ENCODE measurements around the gene OOSP3. TPM values are rescaled to one million over a fixed set of nuclear protein-coding genes. Genes with fewer than 3 reads are reported as not detected.
"Not testable (repeated sequence)": the region's sequence is repeated elsewhere in the genome, so short reads cannot be mapped to it uniquely, and the experiment has no call there.

The OOSP3 gene
- total and polyA plus RNA-seq, 2 donors = 0.05 TPM; not detected in 1

DNA sequence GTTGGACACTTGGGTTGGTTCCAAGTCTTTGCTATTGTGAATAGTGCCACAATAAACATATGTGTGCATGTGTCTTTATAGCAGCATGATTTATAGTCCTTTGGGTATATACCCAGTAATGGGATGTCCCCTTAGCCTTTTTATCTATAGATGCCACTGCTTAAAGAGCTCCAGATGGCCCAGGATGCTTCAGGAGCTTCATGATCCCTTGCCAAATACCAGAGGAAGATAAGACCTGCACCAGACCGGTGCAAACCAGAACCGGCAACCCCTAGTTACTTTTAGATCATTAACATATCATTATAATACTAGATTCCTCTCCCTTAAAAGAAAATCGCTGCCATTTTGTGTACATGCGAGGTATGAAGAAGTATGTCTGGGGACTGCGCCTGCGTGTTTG lies 30.1 kb upstream of the OOSP3 start:
- not testable (repeated sequence) for H3K4me3 ChIP-seq (ENCODE audit: low read length in 2 of 2); H3K27me3 ChIP-seq (ENCODE audit: control insufficient read depth in 2 of 2, insufficient read depth in 1 of 2, low read length in 1 of 2); H3K27ac ChIP-seq (ENCODE audit: low read depth in 1 of 2, low read length in 1 of 2); H3K9me3 ChIP-seq (ENCODE audit: control insufficient read depth in 2 of 2, insufficient read depth in 1 of 2, low read length in 1 of 2); H3K36me3 ChIP-seq (ENCODE audit: control insufficient read depth in 2 of 2, insufficient read depth in 2 of 2, low read length in 1 of 2); DNase-seq (ENCODE audit: low read depth in 6 of 9, low spot score in 9 of 9); H3K4me1 ChIP-seq (ENCODE audit: control insufficient read depth in 2 of 2, insufficient read depth in 2 of 2, low read length in 2 of 2)
- WGBS = 98% methylated on average over 6 of the region's 6 CpGs

DNA sequence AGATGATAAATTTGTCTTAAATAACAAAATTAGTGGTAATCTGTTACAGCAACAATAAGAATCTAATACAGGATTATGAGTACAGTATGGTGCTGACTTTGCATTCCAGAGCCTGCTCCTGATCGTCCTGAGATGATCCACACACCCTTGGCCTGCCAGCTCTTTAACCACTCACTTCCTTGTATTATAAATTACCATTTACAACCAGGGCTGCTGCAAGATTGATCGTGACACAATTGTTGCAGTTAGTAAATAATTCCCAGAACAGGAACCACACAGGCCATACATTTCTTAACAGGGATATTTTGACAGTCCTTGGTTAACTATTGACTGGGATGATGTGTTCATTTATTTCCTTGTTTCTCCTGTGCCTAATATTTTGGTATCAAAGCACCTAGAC lies 29.5 kb upstream of the OOSP3 start:
- DNase-seq (ENCODE audit: low read depth in 6 of 9, low spot score in 9 of 9) = no peak

DNA sequence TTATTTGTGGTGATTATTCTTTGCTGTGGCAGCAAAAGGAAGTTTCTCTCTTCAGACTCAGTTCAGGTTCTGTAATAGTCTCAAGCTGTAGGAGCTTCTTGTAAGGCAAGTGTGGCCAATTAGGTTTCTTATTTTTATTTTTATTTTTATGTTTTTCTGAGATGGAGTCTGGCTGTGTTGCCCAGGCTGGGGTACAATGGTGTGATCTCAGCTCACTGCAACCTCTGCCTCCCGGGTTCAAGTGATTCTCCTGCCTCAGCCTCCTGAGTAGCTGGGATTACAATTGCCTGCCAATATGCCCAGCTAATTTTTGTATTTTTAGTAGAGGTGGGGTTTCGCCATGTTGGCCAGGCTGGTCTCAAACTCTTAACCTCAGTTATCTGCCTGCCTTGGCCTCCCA lies 29.0 kb upstream of the OOSP3 start:
- H3K27ac ChIP-seq (ENCODE audit: low read depth in 1 of 2, low read length in 1 of 2); H3K27me3 ChIP-seq (ENCODE audit: control insufficient read depth in 2 of 2, insufficient read depth in 1 of 2, low read length in 1 of 2); H3K4me1 ChIP-seq (ENCODE audit: control insufficient read depth in 2 of 2, insufficient read depth in 2 of 2, low read length in 2 of 2); H3K36me3 ChIP-seq (ENCODE audit: control insufficient read depth in 2 of 2, insufficient read depth in 2 of 2, low read length in 1 of 2); H3K9me3 ChIP-seq (ENCODE audit: control insufficient read depth in 2 of 2, insufficient read depth in 1 of 2, low read length in 1 of 2); H3K4me3 ChIP-seq (ENCODE audit: low read length in 2 of 2); DNase-seq (ENCODE audit: low read depth in 6 of 9, low spot score in 9 of 9): not testable (repeated sequence)
- 95% methylated on average over 2 of the region's 2 CpGs for WGBS

More for the DNA sequence above, 29.5 kb upstream of the OOSP3 start:
- WGBS = 63% methylated on average over 2 of the region's 2 CpGs
- Histone ChIP-seq H3K4me3 (ENCODE audit: low read length in 2 of 2) (no peak overlapping the region), H3K27me3 (ENCODE audit: control insufficient read depth in 2 of 2, insufficient read depth in 1 of 2, low read length in 1 of 2) (no peaks in the 10 kb centered on the region), H3K9me3 (ENCODE audit: control insufficient read depth in 2 of 2, insufficient read depth in 1 of 2, low read length in 1 of 2) (no peaks in the 10 kb centered on the region), H3K4me1 (ENCODE audit: control insufficient read depth in 2 of 2, insufficient read depth in 2 of 2, low read length in 2 of 2) (no peaks in the 10 kb centered on the region), H3K36me3 (ENCODE audit: control insufficient read depth in 2 of 2, insufficient read depth in 2 of 2, low read length in 1 of 2) (no peaks in the 10 kb centered on the region), H3K27ac (ENCODE audit: low read depth in 1 of 2, low read length in 1 of 2) (no peak overlapping the region)

DNA sequence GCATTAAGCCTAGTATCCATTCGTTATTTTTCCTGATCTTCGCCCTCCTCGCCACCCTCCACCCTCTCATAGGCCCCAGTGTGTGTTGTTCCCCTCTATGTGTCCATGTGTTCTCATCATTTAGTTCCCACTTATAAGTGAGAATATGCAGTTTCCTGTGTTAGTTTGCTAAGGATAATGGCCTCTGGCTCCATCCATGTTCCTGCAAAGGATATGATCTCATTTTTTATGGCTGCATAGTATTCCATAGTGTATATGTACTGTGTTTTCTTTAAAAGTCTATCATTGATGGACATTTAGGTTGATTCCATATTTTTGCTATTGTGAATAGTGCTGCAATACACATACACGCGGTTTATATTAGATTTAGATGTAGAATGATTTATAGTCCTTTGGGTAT lies 27.2 kb upstream of the OOSP3 start:
- H3K4me3 ChIP-seq (ENCODE audit: low read length in 2 of 2); H3K9me3 ChIP-seq (ENCODE audit: control insufficient read depth in 2 of 2, insufficient read depth in 1 of 2, low read length in 1 of 2); H3K4me1 ChIP-seq (ENCODE audit: control insufficient read depth in 2 of 2, insufficient read depth in 2 of 2, low read length in 2 of 2); H3K27ac ChIP-seq (ENCODE audit: low read depth in 1 of 2, low read length in 1 of 2); H3K36me3 ChIP-seq (ENCODE audit: control insufficient read depth in 2 of 2, insufficient read depth in 2 of 2, low read length in 1 of 2); DNase-seq (ENCODE audit: low read depth in 6 of 9, low spot score in 9 of 9); H3K27me3 ChIP-seq (ENCODE audit: control insufficient read depth in 2 of 2, insufficient read depth in 1 of 2, low read length in 1 of 2): not testable (repeated sequence)
- 98% methylated on average over 5 of the region's 5 CpGs for WGBS

DNA sequence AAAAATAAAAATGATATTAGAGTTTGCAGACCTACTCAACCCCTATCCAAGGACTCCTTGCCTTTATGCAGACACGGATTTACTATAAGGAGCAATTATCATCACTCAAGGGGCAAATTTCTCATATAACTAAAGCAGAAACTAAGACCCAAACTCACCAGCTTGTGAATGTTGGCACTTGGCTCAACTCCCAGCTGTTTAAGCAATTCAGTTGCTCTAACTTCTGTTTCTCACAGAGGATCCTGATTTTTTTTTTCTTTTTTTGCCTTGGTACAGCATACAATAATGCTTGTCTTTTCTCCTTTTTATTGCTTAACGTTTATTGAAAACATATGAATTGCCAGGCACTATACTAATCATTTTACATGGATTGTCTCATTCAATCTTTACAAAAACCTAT lies 23.7 kb upstream of the OOSP3 start:
- H3K36me3 ChIP-seq (ENCODE audit: control insufficient read depth in 2 of 2, insufficient read depth in 2 of 2, low read length in 1 of 2) = no peaks in the 10 kb centered on the region
- H3K9me3 ChIP-seq (ENCODE audit: control insufficient read depth in 2 of 2, insufficient read depth in 1 of 2, low read length in 1 of 2) = no peaks in the 10 kb centered on the region
- no peak overlapping the region for H3K27ac ChIP-seq (ENCODE audit: low read depth in 1 of 2, low read length in 1 of 2)
- no peak overlapping the region for H3K4me3 ChIP-seq (ENCODE audit: low read length in 2 of 2)
- no peak for DNase-seq (ENCODE audit: low read depth in 6 of 9, low spot score in 9 of 9)
- H3K4me1 ChIP-seq (ENCODE audit: control insufficient read depth in 2 of 2, insufficient read depth in 2 of 2, low read length in 2 of 2) = no peaks in the 10 kb centered on the region
- WGBS = 77% methylated on average over 2 of the region's 2 CpGs
- no peaks in the 10 kb centered on the region for H3K27me3 ChIP-seq (ENCODE audit: control insufficient read depth in 2 of 2, insufficient read depth in 1 of 2, low read length in 1 of 2)

DNA sequence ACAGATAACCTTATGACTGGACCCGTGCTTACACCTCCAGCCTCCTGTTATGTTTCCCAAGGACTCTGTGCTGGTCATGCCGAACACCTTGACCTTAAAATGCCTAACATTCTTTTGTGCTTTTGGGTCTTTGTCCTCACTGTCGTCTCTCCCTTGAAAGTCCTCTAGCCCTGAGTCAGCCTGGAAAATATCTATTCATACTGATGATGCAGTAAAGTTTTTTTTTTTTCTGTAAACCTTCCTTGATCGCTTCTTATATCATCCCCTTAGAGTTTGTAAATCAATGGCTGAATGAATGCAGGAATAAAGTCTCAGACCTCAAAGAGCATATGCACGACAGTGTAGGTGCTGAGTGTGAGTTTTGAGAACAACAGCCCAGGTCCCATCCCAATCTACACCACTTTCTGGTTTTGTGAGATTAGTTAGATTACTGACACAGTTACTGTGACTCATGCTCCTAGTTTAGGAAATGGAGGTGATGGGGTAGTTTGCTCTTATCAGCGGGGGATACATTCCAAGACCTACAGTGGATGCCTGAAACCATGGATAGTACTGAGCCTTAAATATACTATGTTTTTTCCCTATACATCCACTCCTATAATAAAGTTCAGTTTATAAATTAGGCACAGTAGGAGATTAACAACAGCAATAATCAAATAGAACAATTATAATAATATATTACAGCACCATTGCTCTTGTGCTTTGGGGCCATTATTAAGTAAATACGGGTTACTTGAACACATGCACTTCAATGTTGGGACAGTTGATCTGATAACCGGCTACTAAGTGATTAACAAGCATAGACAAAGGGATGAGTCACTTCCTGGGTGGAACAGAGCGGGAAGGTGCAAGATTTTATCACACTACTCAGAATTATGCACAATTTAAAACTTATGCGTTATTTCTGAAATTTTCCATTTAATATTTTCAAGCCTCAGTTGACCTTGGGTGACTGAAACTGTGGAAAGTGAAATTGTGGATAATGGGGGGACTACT lies 20.8 kb upstream of the OOSP3 start:
- Histone ChIP-seq H3K4me3 (ENCODE audit: low read length in 2 of 2) (no peak overlapping the region), H3K27ac (ENCODE audit: low read depth in 1 of 2, low read length in 1 of 2) (no peak overlapping the region), H3K27me3 (ENCODE audit: control insufficient read depth in 2 of 2, insufficient read depth in 1 of 2, low read length in 1 of 2) (no peaks in the 10 kb centered on the region), H3K4me1 (ENCODE audit: control insufficient read depth in 2 of 2, insufficient read depth in 2 of 2, low read length in 2 of 2) (no peaks in the 10 kb centered on the region), H3K36me3 (ENCODE audit: control insufficient read depth in 2 of 2, insufficient read depth in 2 of 2, low read length in 1 of 2) (no peaks in the 10 kb centered on the region), H3K9me3 (ENCODE audit: control insufficient read depth in 2 of 2, insufficient read depth in 1 of 2, low read length in 1 of 2) (no peaks in the 10 kb centered on the region)
- 91% methylated on average over 10 of the region's 10 CpGs for WGBS
- no peak for DNase-seq (ENCODE audit: low read depth in 6 of 9, low spot score in 9 of 9)

DNA sequence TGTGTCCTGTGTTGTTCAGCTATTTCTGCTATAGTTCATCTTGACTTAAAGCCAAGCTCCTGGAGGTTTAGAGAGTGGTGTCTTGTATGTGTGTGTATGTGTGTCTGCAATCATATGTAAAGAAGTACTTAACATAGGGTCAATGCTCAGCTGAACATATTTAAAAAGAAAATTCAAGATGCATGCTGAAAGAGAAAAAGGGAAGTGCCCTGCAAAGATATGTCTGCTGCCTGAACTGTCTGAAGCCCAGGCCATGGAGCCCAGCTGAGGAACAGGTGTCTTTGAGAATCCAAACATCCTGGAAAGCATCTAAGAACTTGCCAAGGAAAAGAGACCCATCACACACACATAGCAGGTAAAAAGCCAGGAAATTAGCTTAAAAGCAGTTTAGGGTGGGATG lies 18.9 kb upstream of the OOSP3 start:
- DNase-seq (ENCODE audit: low read depth in 6 of 9, low spot score in 9 of 9) = no peak
- Histone ChIP-seq H3K4me3 (ENCODE audit: low read length in 2 of 2) (no peak overlapping the region), H3K36me3 (ENCODE audit: control insufficient read depth in 2 of 2, insufficient read depth in 2 of 2, low read length in 1 of 2) (no peaks in the 10 kb centered on the region), H3K9me3 (ENCODE audit: control insufficient read depth in 2 of 2, insufficient read depth in 1 of 2, low read length in 1 of 2) (no peaks in the 10 kb centered on the region), H3K4me1 (ENCODE audit: control insufficient read depth in 2 of 2, insufficient read depth in 2 of 2, low read length in 2 of 2) (no peaks in the 10 kb centered on the region), H3K27ac (ENCODE audit: low read depth in 1 of 2, low read length in 1 of 2) (no peak overlapping the region), H3K27me3 (ENCODE audit: control insufficient read depth in 2 of 2, insufficient read depth in 1 of 2, low read length in 1 of 2) (no peaks in the 10 kb centered on the region)

DNA sequence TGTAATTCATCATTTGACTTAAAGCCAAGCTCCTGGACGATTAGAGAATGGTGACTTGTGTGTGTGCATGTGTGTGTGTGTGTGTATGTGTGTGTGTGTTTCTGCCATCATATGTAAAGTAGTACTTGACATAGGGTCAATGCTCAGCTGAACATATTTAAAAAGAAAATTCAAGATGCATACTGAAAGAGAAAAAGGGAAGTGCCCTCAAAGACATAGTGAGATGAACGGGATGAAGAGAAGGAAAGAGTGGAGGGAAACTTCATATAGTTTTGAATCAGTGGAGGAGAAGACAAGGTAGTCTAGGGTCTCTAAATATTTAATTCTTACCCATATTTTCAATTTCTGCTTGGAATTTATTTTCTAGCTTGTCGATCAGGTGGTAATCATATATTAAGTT lies 16.3 kb upstream of the OOSP3 start:
- whole genome bisulfite sequencing = 87% methylated on average over 3 of the region's 3 CpGs
- no peak for DNase-seq (ENCODE audit: low read depth in 6 of 9, low spot score in 9 of 9)
- Histone ChIP-seq H3K27me3 (ENCODE audit: control insufficient read depth in 2 of 2, insufficient read depth in 1 of 2, low read length in 1 of 2) (no peaks in the 10 kb centered on the region), H3K36me3 (ENCODE audit: control insufficient read depth in 2 of 2, insufficient read depth in 2 of 2, low read length in 1 of 2) (no peaks in the 10 kb centered on the region), H3K9me3 (ENCODE audit: control insufficient read depth in 2 of 2, insufficient read depth in 1 of 2, low read length in 1 of 2) (no peaks in the 10 kb centered on the region), H3K4me3 (ENCODE audit: low read length in 2 of 2) (no peak overlapping the region), H3K27ac (ENCODE audit: low read depth in 1 of 2, low read length in 1 of 2) (no peak overlapping the region), H3K4me1 (ENCODE audit: control insufficient read depth in 2 of 2, insufficient read depth in 2 of 2, low read length in 2 of 2) (no peaks in the 10 kb centered on the region)

DNA sequence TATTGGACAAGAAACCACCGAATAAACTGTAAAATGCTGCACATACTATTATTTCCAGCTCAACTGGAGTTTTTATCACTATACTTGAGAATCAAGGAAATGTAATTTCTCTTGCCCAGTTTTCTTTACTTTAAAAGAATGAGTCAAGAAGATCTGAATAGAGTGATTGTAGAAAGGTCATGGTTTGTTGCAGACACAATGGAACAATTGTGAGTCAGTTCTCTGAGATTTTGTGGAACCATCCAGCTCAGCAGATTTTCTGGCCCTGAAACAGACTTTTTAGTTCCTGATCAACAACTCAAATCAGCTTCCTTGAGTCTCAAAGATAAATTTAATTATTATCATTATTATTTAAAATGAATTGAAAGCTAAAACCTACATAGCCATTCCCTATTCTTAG lies 13.6 kb upstream of the OOSP3 start:
- no peak overlapping the region for H3K4me3 ChIP-seq (ENCODE audit: low read length in 2 of 2)
- H3K9me3 ChIP-seq (ENCODE audit: control insufficient read depth in 2 of 2, insufficient read depth in 1 of 2, low read length in 1 of 2) = no peaks in the 10 kb centered on the region
- H3K27me3 ChIP-seq (ENCODE audit: control insufficient read depth in 2 of 2, insufficient read depth in 1 of 2, low read length in 1 of 2) = no peaks in the 10 kb centered on the region
- DNase-seq (ENCODE audit: low read depth in 6 of 9, low spot score in 9 of 9) = no peak
- no peaks in the 10 kb centered on the region for H3K36me3 ChIP-seq (ENCODE audit: control insufficient read depth in 2 of 2, insufficient read depth in 2 of 2, low read length in 1 of 2)
- H3K27ac ChIP-seq (ENCODE audit: low read depth in 1 of 2, low read length in 1 of 2) = no peak overlapping the region
- WGBS = 96% methylated on average over 1 of the region's 1 CpG
- no peaks in the 10 kb centered on the region for H3K4me1 ChIP-seq (ENCODE audit: control insufficient read depth in 2 of 2, insufficient read depth in 2 of 2, low read length in 2 of 2)
